ENCODE results near the gene CELF3.
A peak's percentile ranks its signal among the peaks of the same experiment; 100 is the strongest.

CELF3 gene

DNA sequence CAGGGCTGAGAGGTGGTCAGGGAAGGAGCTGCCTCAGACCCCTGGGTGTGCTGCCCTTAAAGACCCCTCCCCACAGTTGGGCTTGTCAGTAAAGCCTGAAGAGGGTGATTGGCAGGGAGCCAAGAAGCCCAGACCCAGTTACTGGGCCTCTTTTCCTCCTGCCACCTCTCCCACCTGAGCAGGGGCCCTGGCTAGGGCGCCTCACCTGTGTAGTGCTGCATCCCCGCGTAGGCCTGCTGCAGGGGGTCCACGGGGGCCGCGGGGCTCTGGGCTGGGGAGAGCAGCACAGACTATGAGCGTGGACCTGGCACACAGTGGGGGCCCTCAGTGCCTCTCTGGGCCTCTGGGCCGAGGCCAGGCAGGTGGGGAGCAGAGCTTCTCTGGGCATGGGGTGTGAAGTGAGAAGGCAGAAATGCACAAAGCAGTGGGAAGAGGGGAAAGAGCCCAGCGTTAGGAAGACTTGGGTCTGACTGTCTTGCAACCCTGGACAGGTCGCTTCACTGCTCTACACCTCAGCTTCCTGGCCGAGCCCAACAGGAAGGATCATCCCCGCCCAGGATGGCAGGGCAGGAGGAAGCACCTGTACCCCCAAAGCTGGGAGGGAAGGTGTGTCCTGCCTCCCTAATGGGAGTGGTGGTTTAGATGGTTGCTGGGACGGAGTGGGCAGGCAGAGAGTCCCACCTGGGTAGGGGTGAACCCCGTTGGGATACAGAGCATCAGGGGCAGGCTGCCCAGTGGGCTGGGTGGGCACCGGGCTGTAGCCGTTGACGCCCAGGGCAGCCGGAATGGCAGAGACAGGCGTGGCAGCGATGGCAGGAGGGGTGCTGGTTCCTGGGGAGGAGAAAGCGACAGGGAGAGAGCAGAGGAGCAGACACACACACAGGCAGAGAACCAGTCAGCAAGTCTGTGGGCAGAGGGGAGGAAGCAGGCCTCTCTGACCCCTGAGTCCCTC lies 9.9 kb downstream of the CELF3 start:
- TF ChIP-seq CREB1 (IDR thresholded peaks at IDR 0.05; ENCODE audit: low read depth): no peak
- peak; percentile 22; the same call in 1 of the 2 replicates for TF ChIP-seq NFIC (IDR thresholded peaks at IDR 0.05)

DNA sequence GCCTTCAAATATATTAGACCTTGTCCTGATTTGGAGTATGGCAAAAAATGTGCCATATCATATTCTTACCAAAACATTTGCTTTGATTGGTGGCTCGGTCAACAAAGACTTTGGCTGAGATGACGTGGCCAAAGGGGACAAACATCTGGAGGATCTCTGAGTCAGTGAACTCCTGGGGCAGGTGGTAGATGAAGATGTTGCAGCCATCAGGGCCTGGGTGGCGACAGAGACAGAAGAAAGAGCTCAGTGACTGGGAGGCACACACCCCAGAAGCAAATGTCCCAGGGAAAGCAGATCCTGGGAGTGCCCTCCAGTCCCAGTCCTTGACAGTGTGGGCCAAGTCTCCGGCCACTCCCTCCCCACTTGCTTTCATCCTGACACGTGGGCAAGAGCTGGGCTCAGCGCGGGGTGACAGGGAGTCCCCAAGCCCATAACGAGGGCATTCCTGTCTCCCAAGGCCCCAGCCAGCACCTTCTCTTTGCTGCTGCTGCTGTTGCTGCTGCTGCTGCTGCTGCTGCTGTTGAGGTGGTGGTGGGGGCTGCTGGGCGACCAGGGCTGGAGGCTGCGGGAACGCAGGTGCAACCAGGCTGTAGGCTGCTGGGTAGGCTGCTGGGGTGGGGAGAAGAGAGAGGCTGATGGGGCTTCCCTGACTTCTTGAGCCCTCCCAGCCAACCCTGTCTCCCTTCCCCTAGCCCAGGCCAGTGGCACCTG lies 10.7 kb downstream of the CELF3 start:
- TF ChIP-seq EGR1 (IDR thresholded peaks at IDR 0.05) (no peak), TEAD4 (IDR thresholded peaks at IDR 0.05) (no peak)
- TF ChIP-seq, protein P1, sequence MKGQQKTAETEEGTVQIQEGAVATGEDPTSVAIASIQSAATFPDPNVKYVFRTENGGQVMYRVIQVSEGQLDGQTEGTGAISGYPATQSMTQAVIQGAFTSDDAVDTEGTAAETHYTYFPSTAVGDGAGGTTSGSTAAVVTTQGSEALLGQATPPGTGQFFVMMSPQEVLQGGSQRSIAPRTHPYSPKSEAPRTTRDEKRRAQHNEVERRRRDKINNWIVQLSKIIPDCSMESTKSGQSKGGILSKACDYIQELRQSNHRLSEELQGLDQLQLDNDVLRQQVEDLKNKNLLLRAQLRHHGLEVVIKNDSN (IDR thresholded peaks at IDR 0.05): no peak

DNA sequence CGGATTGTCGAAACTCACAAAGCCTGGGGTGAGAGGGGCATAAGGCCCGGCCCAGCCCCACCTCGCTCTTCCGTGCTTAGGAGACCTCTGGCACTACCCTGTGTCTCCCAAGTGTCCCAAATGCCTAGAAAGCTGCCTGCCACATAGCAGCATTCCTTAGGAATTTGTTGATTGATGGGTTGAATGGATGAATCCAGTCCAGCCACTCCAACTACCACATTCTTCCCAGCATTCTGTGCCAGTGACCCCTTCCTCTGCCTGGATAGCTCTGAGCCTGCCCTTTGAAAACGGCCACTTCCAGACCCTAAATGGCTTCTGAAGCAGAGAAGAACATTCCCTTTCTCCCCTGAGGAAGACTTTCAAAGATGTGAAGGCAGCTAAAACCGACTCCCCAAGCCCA lies 11.5 kb downstream of the CELF3 start:
- TF ChIP-seq TCF12 (IDR thresholded peaks at IDR 0.05; ENCODE audit: low read depth) (no peak), EP300 (IDR thresholded peaks at IDR 0.05; ENCODE audit: borderline replicate concordance) (no peak), CEBPB (IDR thresholded peaks at IDR 0.05) (no peak), EGR1 (IDR thresholded peaks at IDR 0.05) (no peak), YY1 (IDR thresholded peaks at IDR 0.05; ENCODE audit: low read depth) (no peak), FOXM1 (IDR thresholded peaks at IDR 0.05; ENCODE audit: borderline replicate concordance, low read depth) (no peak), CREB1 (IDR thresholded peaks at IDR 0.05; ENCODE audit: low read depth) (no peak), RAD21 (IDR thresholded peaks at IDR 0.05; ENCODE audit: low read depth) (no peak), TEAD4 (IDR thresholded peaks at IDR 0.05) (no peak), NFIC (IDR thresholded peaks at IDR 0.05) (no peak)
- TF ChIP-seq, protein P2, sequence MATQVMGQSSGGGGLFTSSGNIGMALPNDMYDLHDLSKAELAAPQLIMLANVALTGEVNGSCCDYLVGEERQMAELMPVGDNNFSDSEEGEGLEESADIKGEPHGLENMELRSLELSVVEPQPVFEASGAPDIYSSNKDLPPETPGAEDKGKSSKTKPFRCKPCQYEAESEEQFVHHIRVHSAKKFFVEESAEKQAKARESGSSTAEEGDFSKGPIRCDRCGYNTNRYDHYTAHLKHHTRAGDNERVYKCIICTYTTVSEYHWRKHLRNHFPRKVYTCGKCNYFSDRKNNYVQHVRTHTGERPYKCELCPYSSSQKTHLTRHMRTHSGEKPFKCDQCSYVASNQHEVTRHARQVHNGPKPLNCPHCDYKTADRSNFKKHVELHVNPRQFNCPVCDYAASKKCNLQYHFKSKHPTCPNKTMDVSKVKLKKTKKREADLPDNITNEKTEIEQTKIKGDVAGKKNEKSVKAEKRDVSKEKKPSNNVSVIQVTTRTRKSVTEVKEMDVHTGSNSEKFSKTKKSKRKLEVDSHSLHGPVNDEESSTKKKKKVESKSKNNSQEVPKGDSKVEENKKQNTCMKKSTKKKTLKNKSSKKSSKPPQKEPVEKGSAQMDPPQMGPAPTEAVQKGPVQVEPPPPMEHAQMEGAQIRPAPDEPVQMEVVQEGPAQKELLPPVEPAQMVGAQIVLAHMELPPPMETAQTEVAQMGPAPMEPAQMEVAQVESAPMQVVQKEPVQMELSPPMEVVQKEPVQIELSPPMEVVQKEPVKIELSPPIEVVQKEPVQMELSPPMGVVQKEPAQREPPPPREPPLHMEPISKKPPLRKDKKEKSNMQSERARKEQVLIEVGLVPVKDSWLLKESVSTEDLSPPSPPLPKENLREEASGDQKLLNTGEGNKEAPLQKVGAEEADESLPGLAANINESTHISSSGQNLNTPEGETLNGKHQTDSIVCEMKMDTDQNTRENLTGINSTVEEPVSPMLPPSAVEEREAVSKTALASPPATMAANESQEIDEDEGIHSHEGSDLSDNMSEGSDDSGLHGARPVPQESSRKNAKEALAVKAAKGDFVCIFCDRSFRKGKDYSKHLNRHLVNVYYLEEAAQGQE (IDR thresholded peaks at IDR 0.05; ENCODE audit: low read depth): no peak
- TF ChIP-seq, protein P1 (IDR thresholded peaks at IDR 0.05): no peak

DNA sequence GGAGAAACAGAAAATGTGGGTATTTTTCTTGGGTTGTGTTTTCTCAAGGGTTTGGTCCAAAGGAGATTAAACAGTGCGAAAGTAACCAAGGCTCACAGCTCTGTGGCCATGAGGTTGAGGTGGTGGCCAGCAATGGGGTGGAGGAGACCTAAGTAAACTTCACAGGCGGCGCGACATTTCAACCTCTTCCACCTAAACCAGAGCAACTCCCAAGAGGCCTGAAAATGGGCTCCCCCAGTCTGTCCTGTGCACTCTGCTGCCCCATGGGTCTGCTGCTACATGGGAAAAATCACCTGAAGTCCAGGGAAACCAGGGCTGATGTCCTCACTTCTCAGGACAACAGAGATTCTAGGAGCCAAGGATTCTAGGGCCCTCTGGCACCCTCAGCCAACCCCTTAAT lies 12.4 kb downstream of the CELF3 start:
- no peak for TF ChIP-seq TAF1 (IDR thresholded peaks at IDR 0.05; ENCODE audit: low read depth)
- no peak for TF ChIP-seq TEAD4 (IDR thresholded peaks at IDR 0.05)
- no peak for TF ChIP-seq TCF12 (IDR thresholded peaks at IDR 0.05; ENCODE audit: low read depth)
- TF ChIP-seq CEBPB (IDR thresholded peaks at IDR 0.05): no peak
- no peak for TF ChIP-seq EGR1 (IDR thresholded peaks at IDR 0.05)
- TF ChIP-seq EP300 (IDR thresholded peaks at IDR 0.05; ENCODE audit: borderline replicate concordance): no peak
- no peak for TF ChIP-seq YY1 (IDR thresholded peaks at IDR 0.05; ENCODE audit: low read depth)
- TF ChIP-seq, protein P2 (IDR thresholded peaks at IDR 0.05; ENCODE audit: low read depth): no peak
- no peak for TF ChIP-seq RAD21 (IDR thresholded peaks at IDR 0.05; ENCODE audit: low read depth)

DNA sequence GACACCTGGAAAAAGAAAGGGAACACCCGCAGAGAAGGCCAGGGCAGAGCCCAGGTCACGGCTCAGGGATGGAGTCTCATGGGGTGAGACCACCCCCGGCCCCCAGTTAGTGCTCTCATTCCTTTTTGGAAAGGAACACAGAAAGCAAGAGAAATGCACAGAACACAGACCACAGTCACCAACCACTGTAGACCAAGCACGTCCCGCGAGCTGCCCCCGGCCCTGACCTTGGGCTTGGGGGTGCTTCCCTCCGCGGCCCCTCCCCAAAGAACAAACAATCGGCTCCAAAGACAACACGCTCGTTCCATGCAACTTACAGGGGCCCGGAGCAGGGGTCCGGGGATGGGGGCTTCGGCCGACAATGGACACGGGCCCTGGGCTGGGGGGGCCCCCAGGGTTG lies 12.8 kb downstream of the CELF3 start:
- TF ChIP-seq EGR1 (IDR thresholded peaks at IDR 0.05) (no peak), TAF1 (IDR thresholded peaks at IDR 0.05; ENCODE audit: low read depth) (no peak)

DNA sequence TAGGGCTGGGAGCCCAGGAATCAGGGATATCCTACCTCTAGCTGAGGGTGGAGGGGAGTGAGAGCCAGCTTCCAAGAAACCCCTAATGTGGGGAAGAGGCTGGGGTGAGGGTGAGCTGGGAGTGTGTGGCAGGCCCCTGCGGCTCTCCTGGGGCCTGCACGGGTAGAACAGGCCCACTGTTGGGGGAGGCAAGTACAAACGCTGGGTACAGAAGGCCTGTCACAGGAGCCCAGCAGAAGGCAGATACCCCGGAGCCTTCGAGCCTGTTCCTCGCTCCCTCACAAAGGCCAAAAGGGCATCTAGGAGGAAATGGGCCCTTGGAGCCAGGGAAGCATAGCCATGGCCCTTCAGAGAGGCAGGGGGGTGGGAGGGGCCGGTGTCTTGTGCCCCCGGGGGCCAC lies 13.7 kb downstream of the CELF3 start:
- TF ChIP-seq CEBPB (IDR thresholded peaks at IDR 0.05) (no peak), FOXM1 (IDR thresholded peaks at IDR 0.05; ENCODE audit: borderline replicate concordance, low read depth) (no peak), NFIC (IDR thresholded peaks at IDR 0.05) (no peak), CREB1 (IDR thresholded peaks at IDR 0.05; ENCODE audit: low read depth) (no peak), EP300 (IDR thresholded peaks at IDR 0.05; ENCODE audit: borderline replicate concordance) (no peak), EGR1 (IDR thresholded peaks at IDR 0.05) (no peak), RAD21 (IDR thresholded peaks at IDR 0.05; ENCODE audit: low read depth) (no peak), TEAD4 (IDR thresholded peaks at IDR 0.05) (no peak), TAF1 (IDR thresholded peaks at IDR 0.05; ENCODE audit: low read depth) (no peak), YY1 (IDR thresholded peaks at IDR 0.05; ENCODE audit: low read depth) (no peak), ZBTB7A (IDR thresholded peaks at IDR 0.05; ENCODE audit: low read depth) (no peak), TCF12 (IDR thresholded peaks at IDR 0.05; ENCODE audit: low read depth) (no peak)
- TF ChIP-seq, protein P1 (IDR thresholded peaks at IDR 0.05): no peak
- TF ChIP-seq, protein P3, sequence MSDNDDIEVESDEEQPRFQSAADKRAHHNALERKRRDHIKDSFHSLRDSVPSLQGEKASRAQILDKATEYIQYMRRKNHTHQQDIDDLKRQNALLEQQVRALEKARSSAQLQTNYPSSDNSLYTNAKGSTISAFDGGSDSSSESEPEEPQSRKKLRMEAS (IDR thresholded peaks at IDR 0.05): no peak
- TF ChIP-seq, protein P2 (IDR thresholded peaks at IDR 0.05; ENCODE audit: low read depth): no peak
